Uterus (tissue), 2 donors: ENCODE measurements around the gene PABPC1L.

Source experiments
- CTCF ChIP-seq, 4 experiments: fragments of 200-600 bp in 2 of 4; fragments of 450-650 bp in 2 of 4; sonication (generic) in 2 of 4; IDR thresholded peaks; one replicate each; pipeline ENCODE4 v1.5.1; 2016 to 2019; ENCODE audit warnings: antibody characterized with exemption in 4 of 4, mild to moderate bottlenecking in 2 of 4, moderate library complexity in 1 of 4
- POLR2A ChIP-seq, 2 donors: fragments of 450-650 bp; IDR thresholded peaks; one replicate each; pipeline ENCODE4 v1.6.1; 2016; ENCODE audit warnings: antibody characterized with exemption in 2 of 2, mild to moderate bottlenecking in 1 of 2, moderate library complexity in 1 of 2

DNA sequence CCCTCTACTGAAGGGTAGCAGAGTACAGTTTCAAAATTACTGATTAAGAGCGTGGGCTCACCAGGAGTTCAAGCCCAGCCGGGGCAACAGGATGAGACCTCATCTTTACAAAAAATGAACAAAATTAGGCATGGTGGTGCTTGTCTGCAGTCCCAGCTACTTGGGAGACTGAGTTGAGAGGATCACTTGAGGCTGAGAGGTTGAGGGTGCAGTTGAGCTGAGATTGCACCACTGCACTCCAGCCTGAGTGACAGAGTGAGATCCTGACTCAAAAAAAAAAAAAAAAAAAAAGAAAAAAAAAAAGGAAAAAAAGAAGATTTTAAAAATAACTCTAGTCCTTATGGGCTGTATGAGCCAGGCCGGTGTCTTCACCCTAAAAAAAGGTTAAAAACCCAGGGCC is 18.7 kb downstream of the PABPC1L start:
- TF ChIP-seq CTCF (IDR thresholded peaks at IDR 0.05) = no peak
- TF ChIP-seq POLR2A (IDR thresholded peaks at IDR 0.05) = no peak
